Cardiac muscle cell (in vitro differentiated cells and primary cell): ENCODE measurements around the gene SPATA16. TPM values are rescaled to one million over a fixed set of nuclear protein-coding genes. Genes with fewer than 3 reads are reported as not detected.
A peak's percentile ranks its signal among the peaks of the same experiment; 100 is the strongest.

ENCODE experiments used
- DNase-seq, 2 donors: peaks; one replicate each; pipeline versions ENCODE4 v3.0.0 to v3.0.0-alpha.2; 2010 to 2017; ENCODE audit warnings: low read depth in 1 of 2, low spot score in 1 of 2
- H3K27ac ChIP-seq: fragments of 200-600 bp; sonication (generic); 2 replicates; pipeline ENCODE4 v1.5.1; 2016
- H3K27me3 ChIP-seq: fragments of 200-600 bp; sonication (generic); 2 replicates; pipeline ENCODE4 v1.6.0; 2016; ENCODE audit warnings: control low read depth
- H3K36me3 ChIP-seq: fragments of 200-600 bp; sonication (generic); 2 replicates; pipeline ENCODE4 v1.5.1; 2016; ENCODE audit warnings: control low read depth
- H3K4me1 ChIP-seq: fragments of 200-600 bp; sonication (generic); 2 replicates; pipeline ENCODE4 v1.8.1; 2017; ENCODE audit warnings: low read depth, mild to moderate bottlenecking, mixed run types
- H3K4me3 ChIP-seq: fragments of 200-600 bp; sonication (generic); 2 replicates; pipeline ENCODE4 v1.5.1; 2016; ENCODE audit warnings: mild to moderate bottlenecking
- H3K9me3 ChIP-seq: fragments of 200-600 bp; sonication (generic); 2 replicates; pipeline ENCODE4 v1.5.1; 2017; ENCODE audit warnings: low read depth, mild to moderate bottlenecking, control low read depth
- CTCF ChIP-seq: IDR thresholded peaks from 2 replicates; pipeline ENCODE4 v1.5.1; 2012; ENCODE audit warnings: low read depth, mild to moderate bottlenecking, low read length
- polyA plus RNA-seq: library from polyadenylated mRNA; unstranded; fragments of >200 nt; fragmentation: Nextera tagmentation; extraction: Ambion mirVana; gene quantifications from 2 replicates; pipeline ENCODE4 v1.2.1, GENCODE V29; 2016
- total RNA-seq: library from RNA; depleted of rRNA; stranded (reverse); fragments of >200 nt; gene quantifications from 2 replicates; pipeline ENCODE4 v1.2.3, GENCODE V29; 2016

Gene SPATA16
- total and polyA plus RNA-seq, 2 experiments from 2014 or later = not detected

GRCh38 chr3:172847292-172847691 lies 293.7 kb downstream of the SPATA16 start:
- no peak overlapping the region for H3K4me3 ChIP-seq
- H3K27ac ChIP-seq = no peak overlapping the region
- no peak for TF ChIP-seq CTCF
- H3K9me3 ChIP-seq = no peaks in the 10 kb centered on the region
- no peaks in the 10 kb centered on the region for H3K36me3 ChIP-seq
- peaks cover 3% of the 10 kb centered on the region for H3K4me1 ChIP-seq
- no peak for DNase-seq
- H3K27me3 ChIP-seq = no peaks in the 10 kb centered on the region

- peak in 1 of 2 donors; percentile 28 for DNase-seq
Measured at GRCh38 chr3:172846706-172847105, 294.3 kb downstream of the SPATA16 start.

GRCh38 chr3:172846103-172846561 lies 294.9 kb downstream of the SPATA16 start:
- no peaks in the 10 kb centered on the region for H3K9me3 ChIP-seq
- no peak overlapping the region for H3K27ac ChIP-seq
- H3K4me1 ChIP-seq = peaks cover 3% of the 10 kb centered on the region
- TF ChIP-seq CTCF = no peak
- H3K4me3 ChIP-seq = no peak overlapping the region
- no peak for DNase-seq
- H3K36me3 ChIP-seq = no peaks in the 10 kb centered on the region
- H3K27me3 ChIP-seq = no peaks in the 10 kb centered on the region

More at GRCh38 chr3:172846706-172847105, 294.3 kb downstream of the SPATA16 start:
- Histone ChIP-seq H3K36me3 (no peaks in the 10 kb centered on the region), H3K27ac (no peak overlapping the region), H3K9me3 (no peaks in the 10 kb centered on the region), H3K4me3 (no peak overlapping the region), H3K27me3 (no peaks in the 10 kb centered on the region), H3K4me1 (peaks cover 3% of the 10 kb centered on the region)
- no peak for TF ChIP-seq CTCF

- Histone ChIP-seq H3K9me3 (no peaks in the 10 kb centered on the region), H3K4me3 (no peak overlapping the region), H3K27me3 (no peaks in the 10 kb centered on the region), H3K27ac (no peak overlapping the region), H3K4me1 (peaks cover 3% of the 10 kb centered on the region), H3K36me3 (no peaks in the 10 kb centered on the region)
- no peak for TF ChIP-seq CTCF
- peak in 1 of 2 donors; percentile 13 for DNase-seq
Measured at GRCh38 chr3:172844428-172844827, 296.6 kb downstream of the SPATA16 start.

GRCh38 chr3:172840913-172841312 lies 300.1 kb downstream of the SPATA16 start:
- peaks cover under 1% of the 10 kb centered on the region for H3K4me1 ChIP-seq
- H3K27me3 ChIP-seq = no peaks in the 10 kb centered on the region
- no peaks in the 10 kb centered on the region for H3K36me3 ChIP-seq
- no peak overlapping the region for H3K27ac ChIP-seq
- no peaks in the 10 kb centered on the region for H3K9me3 ChIP-seq
- TF ChIP-seq CTCF = no peak
- DNase-seq = no peak
- no peak overlapping the region for H3K4me3 ChIP-seq

GRCh38 chr3:172840463-172840862 lies 300.6 kb downstream of the SPATA16 start:
- DNase-seq = no peak
- Histone ChIP-seq H3K9me3 (no peaks in the 10 kb centered on the region), H3K4me1 (no peaks in the 10 kb centered on the region), H3K27ac (no peak overlapping the region), H3K4me3 (no peak overlapping the region), H3K36me3 (no peaks in the 10 kb centered on the region), H3K27me3 (no peaks in the 10 kb centered on the region)
- TF ChIP-seq CTCF = no peak
